ENCODE data around the gene NPR1. TPM values are rescaled to one million over a fixed set of nuclear protein-coding genes. Genes with fewer than 3 reads are reported as not detected.

The NPR1 gene
- total RNA-seq, 1 donor from 2014 or later, result 69.4 TPM

DNA sequence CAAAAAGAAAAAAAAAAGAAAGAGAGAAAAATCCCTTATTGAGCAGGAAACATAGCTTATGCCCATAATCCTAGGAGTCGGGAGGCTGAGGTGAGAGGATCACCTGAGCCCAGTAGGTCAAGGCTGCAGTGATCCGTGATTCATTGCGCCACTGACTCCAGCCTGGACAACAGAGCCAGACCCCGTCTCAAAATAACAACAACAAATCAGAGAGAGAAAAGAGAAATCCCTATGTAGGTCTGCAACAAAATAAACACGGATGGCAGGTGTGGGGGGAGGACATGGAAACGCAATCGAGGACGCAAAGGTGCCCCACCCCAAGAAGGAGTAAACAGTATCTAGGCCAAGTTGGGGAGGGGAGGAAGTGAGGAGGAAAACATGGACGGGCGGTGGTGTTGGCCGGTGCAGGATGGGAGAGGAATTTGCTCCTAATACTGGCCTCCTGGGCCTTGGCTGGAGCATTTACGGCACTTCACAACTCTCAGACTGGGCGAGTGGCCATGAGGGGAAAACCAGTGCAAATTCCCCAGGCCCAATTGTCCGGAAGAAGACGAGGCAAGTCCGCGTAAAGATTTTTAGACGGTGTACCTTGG lies 45.2 kb upstream of the NPR1 start:
- TF ChIP-seq, protein P1, sequence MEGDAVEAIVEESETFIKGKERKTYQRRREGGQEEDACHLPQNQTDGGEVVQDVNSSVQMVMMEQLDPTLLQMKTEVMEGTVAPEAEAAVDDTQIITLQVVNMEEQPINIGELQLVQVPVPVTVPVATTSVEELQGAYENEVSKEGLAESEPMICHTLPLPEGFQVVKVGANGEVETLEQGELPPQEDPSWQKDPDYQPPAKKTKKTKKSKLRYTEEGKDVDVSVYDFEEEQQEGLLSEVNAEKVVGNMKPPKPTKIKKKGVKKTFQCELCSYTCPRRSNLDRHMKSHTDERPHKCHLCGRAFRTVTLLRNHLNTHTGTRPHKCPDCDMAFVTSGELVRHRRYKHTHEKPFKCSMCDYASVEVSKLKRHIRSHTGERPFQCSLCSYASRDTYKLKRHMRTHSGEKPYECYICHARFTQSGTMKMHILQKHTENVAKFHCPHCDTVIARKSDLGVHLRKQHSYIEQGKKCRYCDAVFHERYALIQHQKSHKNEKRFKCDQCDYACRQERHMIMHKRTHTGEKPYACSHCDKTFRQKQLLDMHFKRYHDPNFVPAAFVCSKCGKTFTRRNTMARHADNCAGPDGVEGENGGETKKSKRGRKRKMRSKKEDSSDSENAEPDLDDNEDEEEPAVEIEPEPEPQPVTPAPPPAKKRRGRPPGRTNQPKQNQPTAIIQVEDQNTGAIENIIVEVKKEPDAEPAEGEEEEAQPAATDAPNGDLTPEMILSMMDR (IDR thresholded peaks at IDR 0.05), result no peak
- H3K36me3 ChIP-seq, result peaks cover 24% of the 10 kb centered on the region
- no peaks in the 10 kb centered on the region for H3K9me3 ChIP-seq
- peak; percentile 55 for ATAC-seq
- H3K27me3 ChIP-seq, result no peaks in the 10 kb centered on the region
- H3K4me1 ChIP-seq, result peaks cover 30% of the 10 kb centered on the region
- H3K4me3 ChIP-seq, result peak overlapping the region; percentile 77
- intact Hi-C loops (cut with DNase I), result no loop called here
- peak overlapping the region; percentile 99 for H3K27ac ChIP-seq
- no peak for DNase-seq

DNA sequence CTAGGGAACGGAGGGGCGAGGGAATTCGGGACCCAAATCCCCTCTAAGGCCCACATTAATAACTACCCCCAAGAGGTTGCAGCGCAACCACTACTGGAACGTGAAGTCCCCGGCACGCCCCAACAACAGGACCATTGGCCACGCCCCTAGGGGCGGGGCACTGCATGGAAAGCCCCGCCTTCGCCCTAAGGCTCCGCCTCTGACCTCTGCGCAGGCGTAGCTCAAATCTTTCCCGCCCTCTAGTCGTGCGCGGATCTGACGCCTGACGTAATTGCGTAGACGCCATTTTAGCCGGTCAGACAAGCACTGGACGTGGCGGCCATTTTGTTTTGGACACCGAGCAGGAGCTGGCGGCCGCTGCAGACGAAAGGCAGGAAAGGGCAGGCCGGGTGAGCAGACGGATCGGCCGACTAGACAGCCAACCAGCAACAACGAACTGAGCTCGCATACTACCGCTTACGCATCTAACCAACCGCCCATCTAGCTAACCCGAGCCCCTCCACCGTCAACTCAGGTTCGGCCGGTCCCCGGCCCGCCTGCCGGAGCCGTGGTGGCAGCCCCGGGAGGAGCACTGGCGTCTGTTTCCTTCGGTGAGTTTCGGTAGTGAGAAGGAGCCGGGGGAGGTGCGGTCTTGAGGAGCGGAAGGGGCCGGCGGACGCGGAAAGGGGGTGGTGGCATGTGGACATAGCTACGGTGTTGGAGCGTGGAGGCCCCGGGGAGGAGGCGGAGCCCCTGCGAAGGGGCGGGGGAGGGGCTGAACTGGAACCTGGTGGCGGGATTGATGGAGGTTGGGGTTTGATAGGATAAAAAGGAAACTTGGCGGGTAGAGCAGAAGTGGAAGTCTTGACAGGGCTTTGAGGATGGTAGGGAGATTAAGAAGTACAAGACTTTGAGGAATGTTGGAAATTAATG lies 44.5 kb upstream of the NPR1 start, which contains the start of gene CHTOP:
Gene CHTOP, plus strand, starts transcription at position 313 of the 912 bp plus-strand sequence. CDS start 2,523 bp downstream, outside the sequence.
- Histone ChIP-seq H3K4me3 (peak within 1 kb of the TSS; percentile 77), H3K4me1 (peaks cover 30% of the 10 kb centered on the region), H3K36me3 (peaks cover 31% of the 10 kb centered on the region), H3K27me3 (no peaks in the 10 kb centered on the region), H3K27ac (peak within 1 kb of the TSS; percentile 99), H3K9me3 (no peaks in the 10 kb centered on the region)
- DNase-seq (peak; percentile 98), ATAC-seq (peak; percentile 96)
- intact Hi-C loops (cut with DNase I), result no loop called here
- TF ChIP-seq, protein P1 (IDR thresholded peaks at IDR 0.05), result no peak

DNA sequence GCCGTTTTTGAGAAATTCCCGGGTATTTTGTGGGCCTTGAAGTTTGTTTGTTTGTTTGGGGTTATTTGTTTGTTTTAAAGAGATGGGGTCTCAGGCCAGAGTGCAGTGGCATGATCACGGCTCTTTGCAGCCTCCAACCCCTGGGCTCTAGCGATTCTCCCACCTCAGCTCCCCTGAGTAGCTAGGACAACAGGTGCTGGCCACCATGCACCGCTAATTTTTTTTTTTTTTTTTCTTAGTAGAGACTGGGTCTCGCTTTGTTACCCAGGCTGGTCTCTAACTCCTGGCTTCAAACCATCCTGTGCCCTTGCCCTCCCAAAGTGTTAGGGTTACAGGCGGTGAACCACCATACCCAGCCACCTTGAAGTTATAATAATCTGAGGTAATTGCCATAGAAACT lies 42.6 kb upstream of the NPR1 start:
- H3K4me3 ChIP-seq, result peak overlapping the region; percentile 77
- intact Hi-C loops (cut with DNase I), result no loop called here
- peak; percentile 30 for DNase-seq
- no peaks in the 10 kb centered on the region for H3K27me3 ChIP-seq
- H3K4me1 ChIP-seq, result peaks cover 30% of the 10 kb centered on the region
- no peaks in the 10 kb centered on the region for H3K9me3 ChIP-seq
- no peak for ATAC-seq
- H3K27ac ChIP-seq, result no peak overlapping the region
- H3K36me3 ChIP-seq, result peaks cover 50% of the 10 kb centered on the region
- TF ChIP-seq, protein P1 (IDR thresholded peaks at IDR 0.05), result no peak

DNA sequence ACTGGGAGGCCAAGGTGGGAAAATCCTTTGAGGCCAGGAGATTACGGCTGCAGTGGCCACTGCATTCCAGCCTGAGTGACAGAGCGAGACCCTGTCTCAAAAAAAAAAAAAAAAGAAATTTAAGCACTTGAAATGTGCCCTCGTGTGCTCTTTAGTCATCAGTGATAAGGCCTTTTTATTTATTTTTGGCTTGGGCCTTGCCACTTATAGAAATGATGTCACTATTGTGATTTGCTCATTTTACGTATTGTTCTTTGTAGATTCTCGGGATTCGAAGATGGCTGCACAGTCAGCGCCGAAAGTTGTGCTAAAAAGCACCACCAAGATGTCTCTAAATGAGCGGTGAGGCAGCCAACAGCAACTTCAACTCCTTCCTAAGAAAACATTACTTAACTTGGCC lies 42.2 kb upstream of the NPR1 start:
- intact Hi-C loops (cut with DNase I), result no loop called here
- Histone ChIP-seq H3K27ac (no peak overlapping the region), H3K36me3 (peaks cover 54% of the 10 kb centered on the region), H3K4me1 (peaks cover 30% of the 10 kb centered on the region), H3K9me3 (no peaks in the 10 kb centered on the region), H3K4me3 (no peak overlapping the region), H3K27me3 (no peaks in the 10 kb centered on the region)
- DNase-seq (peak; percentile 2), ATAC-seq (no peak)
- TF ChIP-seq, protein P1 (IDR thresholded peaks at IDR 0.05), result no peak

GRCh38 chr1:153638261-153638660 lies 40.2 kb upstream of the NPR1 start:
- H3K4me3 ChIP-seq, result no peak overlapping the region
- peaks cover 28% of the 10 kb centered on the region for H3K4me1 ChIP-seq
- H3K36me3 ChIP-seq, result peaks cover 74% of the 10 kb centered on the region
- intact Hi-C loops (cut with DNase I), result no loop called here
- no peak overlapping the region for H3K27ac ChIP-seq
- H3K9me3 ChIP-seq, result no peaks in the 10 kb centered on the region
- TF ChIP-seq, protein P1 (IDR thresholded peaks at IDR 0.05), result no peak
- H3K27me3 ChIP-seq, result no peaks in the 10 kb centered on the region
- no peak for DNase-seq
- ATAC-seq, result no peak

Data from upper lobe of right lung (tissue), 1 donor.